Keratinocyte (primary cell): ENCODE measurements around the gene AZIN2. TPM values are rescaled to one million over a fixed set of nuclear protein-coding genes. Genes with fewer than 3 reads are reported as not detected.

Experiments
- DNase-seq: peaks from one replicate; pipeline ENCODE4 v3.0.0-alpha.2; 2011; ENCODE audit warnings: low read depth, missing footprints, low spot score
- FAIRE-seq: peaks from 2 replicates; lab custom pipeline; 2011; peaks lifted over from hg19 to GRCh38; lab: Jason Lieb, UNC
- H2AFZ ChIP-seq: 2 replicates; pipeline ENCODE4 v1.6.0; 2012; ENCODE audit warnings: low read length, control low read depth, inconsistent platforms; ENCODE audit not compliant: control insufficient read depth
- H3K27ac ChIP-seq: 2 replicates; pipeline ENCODE4 v1.5.1; 2011; ENCODE audit warnings: low read length; ENCODE audit not compliant: control insufficient read depth, insufficient read depth
- H3K27me3 ChIP-seq: 3 replicates; pipeline ENCODE4 v1.6.0; 2011; ENCODE audit warnings: low read length; ENCODE audit not compliant: control insufficient read depth, insufficient read depth; ENCODE audit errors: extremely low read depth
- H3K36me3 ChIP-seq, 2 experiments: 2 replicates in 1 of 2; 3 replicates in 1 of 2; pipeline ENCODE4 v1.5.1; 2011; ENCODE audit warnings: low read length in 2 of 2, mild to moderate bottlenecking in 1 of 2; ENCODE audit not compliant: control insufficient read depth in 2 of 2, insufficient read depth in 2 of 2; ENCODE audit errors: extremely low read depth in 1 of 2
- H3K4me1 ChIP-seq: 3 replicates; pipeline ENCODE4 v1.5.1; 2011; ENCODE audit warnings: low read length; ENCODE audit not compliant: control insufficient read depth, insufficient read depth; ENCODE audit errors: extremely low read depth
- H3K4me2 ChIP-seq: 3 replicates; pipeline ENCODE4 v1.6.0; 2011; ENCODE audit warnings: low read depth, low read length; ENCODE audit not compliant: control insufficient read depth, insufficient read depth; ENCODE audit errors: extremely low read depth
- H3K4me3 ChIP-seq, 3 experiments: fragments of 200-600 bp in 1 of 3; sonication (generic) in 1 of 3; 2 replicates in 2 of 3; 3 replicates in 1 of 3; pipeline ENCODE4 v1.5.1; 2011 to 2016; ENCODE audit warnings: low read length in 3 of 3, mild to moderate bottlenecking in 3 of 3, control low read depth in 2 of 3, inconsistent platforms in 1 of 3, low read depth in 1 of 3, mixed read lengths in 1 of 3, mixed run types in 1 of 3, moderate library complexity in 1 of 3; ENCODE audit not compliant: control insufficient read depth in 2 of 3, insufficient read depth in 2 of 3; ENCODE audit errors: extremely low read depth in 1 of 3
- H3K79me2 ChIP-seq: 2 replicates; pipeline ENCODE4 v1.6.0; 2012; ENCODE audit warnings: low read length; ENCODE audit not compliant: control insufficient read depth, insufficient read depth
- H3K9ac ChIP-seq: 3 replicates; pipeline ENCODE4 v1.6.0; 2011; ENCODE audit warnings: low read length; ENCODE audit not compliant: control insufficient read depth, insufficient read depth; ENCODE audit errors: extremely low read depth
- H3K9me1 ChIP-seq: 3 replicates; pipeline ENCODE4 v1.6.0; 2011; ENCODE audit warnings: low read length; ENCODE audit not compliant: control insufficient read depth, insufficient read depth; ENCODE audit errors: extremely low read depth
- H3K9me3 ChIP-seq: 2 replicates; pipeline ENCODE4 v1.5.1; 2012; ENCODE audit warnings: low read depth, low read length; ENCODE audit not compliant: control insufficient read depth
- H4K20me1 ChIP-seq: 3 replicates; pipeline ENCODE4 v1.6.0; 2011; ENCODE audit warnings: low read length; ENCODE audit not compliant: control insufficient read depth, insufficient read depth; ENCODE audit errors: extremely low read depth
- CTCF ChIP-seq, 3 experiments: IDR thresholded peaks in 1 of 3; conservative IDR thresholded peaks in 1 of 3; optimal IDR thresholded peaks in 1 of 3; 2 replicates in 2 of 3; 3 replicates in 1 of 3; pipeline versions ENCODE3 to v1.5.1; 2011; ENCODE audit warnings: low read length in 3 of 3, mild to moderate bottlenecking in 3 of 3, moderate library complexity in 2 of 3, control low read depth in 1 of 3, inconsistent platforms in 1 of 3; ENCODE audit not compliant: insufficient read depth in 2 of 3; ENCODE audit errors: extremely low read depth in 1 of 3
- EZH2 ChIP-seq: IDR thresholded peaks from one replicate; pipeline ENCODE4 v1.6.1; 2012; ENCODE audit warnings: inconsistent platforms, mild to moderate bottlenecking, low read length, moderate library complexity
- dilution Hi-C: fragments of 300-500 bp; cut with MboI; formaldehyde crosslinking; loops from one replicate; pipeline ENCODE4 v1.7.0; 2020; ENCODE audit warnings: low sequenced_read_pairs; ENCODE audit not compliant: extremely low pct_ligation_motif_present
- polyA plus RNA-seq, 5 experiments: library from polyadenylated mRNA; depleted of rRNA in 3 of 5; stranded (reverse) in 3 of 5; stranded (forward) in 1 of 5; unstranded in 1 of 5; fragments of >200 nt; gene quantifications; 1 replicate in 1 of 5; 2 replicates in 3 of 5; 3 replicates in 1 of 5; pipeline versions ENCODE4 v1.2.1 to v1.2.3, GENCODE V29; 2011 to 2012; ENCODE audit warnings: missing spikeins in 2 of 5, low read depth in 1 of 5, low replicate concordance in 1 of 5

AZIN2 gene
- polyA plus RNA-seq, 1 donor (not counting 4 experiments of a cell fraction or from before 2014, with no cell fraction given), result 6.7 TPM

- H3K4me3 ChIP-seq, result no peak overlapping the region
- H3K27me3 ChIP-seq, result no peaks in the 10 kb centered on the region
- FAIRE-seq (no peak), DNase-seq (no peak)
- dilution Hi-C loops, result no loop called here
- H3K4me1 ChIP-seq, result peaks cover 29% of the 10 kb centered on the region
- no peaks in the 10 kb centered on the region for H3K9me1 ChIP-seq
- TF ChIP-seq EZH2 (no peak), CTCF (optimal IDR thresholded peaks at IDR 0.05 in 1 of 3, IDR thresholded peaks at IDR 0.05 in 1 of 3, conservative IDR thresholded peaks at IDR 0.05 in 1 of 3; ENCODE audit: extremely low read depth in 1 of 3, insufficient read depth in 2 of 3, low read length in 3 of 3) (no peak)
- H3K4me2 ChIP-seq, result no peak overlapping the region
- H3K9ac ChIP-seq, result no peak overlapping the region
- H3K36me3 ChIP-seq, result no peaks in the 10 kb centered on the region
- H3K9me3 ChIP-seq, result no peaks in the 10 kb centered on the region
- no peaks in the 10 kb centered on the region for H3K79me2 ChIP-seq
- H4K20me1 ChIP-seq, result no peaks in the 10 kb centered on the region
- no peak overlapping the region for H2AFZ ChIP-seq
- H3K27ac ChIP-seq, result peak overlapping the region; percentile 99
Measured at GRCh38 chr1:33049371-33049770, 31.6 kb upstream of the AZIN2 start.

- peak overlapping the region; percentile 63 for H3K4me2 ChIP-seq
- no peak overlapping the region for H3K4me3 ChIP-seq
- no peaks in the 10 kb centered on the region for H4K20me1 ChIP-seq
- no peaks in the 10 kb centered on the region for H3K9me1 ChIP-seq
- H3K27me3 ChIP-seq, result no peaks in the 10 kb centered on the region
- DNase-seq (no peak), FAIRE-seq (peak; percentile 100)
- no peaks in the 10 kb centered on the region for H3K79me2 ChIP-seq
- H3K27ac ChIP-seq, result peak overlapping the region; percentile 99
- TF ChIP-seq CTCF (optimal IDR thresholded peaks at IDR 0.05 in 1 of 3, IDR thresholded peaks at IDR 0.05 in 1 of 3, conservative IDR thresholded peaks at IDR 0.05 in 1 of 3; ENCODE audit: extremely low read depth in 1 of 3, insufficient read depth in 2 of 3, low read length in 3 of 3) (peak; percentile 25 to 62 (median 44)), EZH2 (no peak)
- peak overlapping the region; percentile 71 for H3K9ac ChIP-seq
- H3K4me1 ChIP-seq, result peaks cover 29% of the 10 kb centered on the region
- no peaks in the 10 kb centered on the region for H3K9me3 ChIP-seq
- dilution Hi-C loops, result no loop called here
- H2AFZ ChIP-seq, result no peak overlapping the region
- H3K36me3 ChIP-seq, result no peaks in the 10 kb centered on the region
Measured at GRCh38 chr1:33050221-33051076, 30.5 kb upstream of the AZIN2 start.
